Middle frontal gyrus (tissue), 1 donor: ENCODE data around the gene MFSD12.

Experiments used
- DNase-seq: peaks from one replicate; pipeline ENCODE4 v3.0.0-alpha.2; 2015; ENCODE audit warnings: low spot score; ENCODE audit errors: extremely low spot score

The MFSD12 gene

DNA sequence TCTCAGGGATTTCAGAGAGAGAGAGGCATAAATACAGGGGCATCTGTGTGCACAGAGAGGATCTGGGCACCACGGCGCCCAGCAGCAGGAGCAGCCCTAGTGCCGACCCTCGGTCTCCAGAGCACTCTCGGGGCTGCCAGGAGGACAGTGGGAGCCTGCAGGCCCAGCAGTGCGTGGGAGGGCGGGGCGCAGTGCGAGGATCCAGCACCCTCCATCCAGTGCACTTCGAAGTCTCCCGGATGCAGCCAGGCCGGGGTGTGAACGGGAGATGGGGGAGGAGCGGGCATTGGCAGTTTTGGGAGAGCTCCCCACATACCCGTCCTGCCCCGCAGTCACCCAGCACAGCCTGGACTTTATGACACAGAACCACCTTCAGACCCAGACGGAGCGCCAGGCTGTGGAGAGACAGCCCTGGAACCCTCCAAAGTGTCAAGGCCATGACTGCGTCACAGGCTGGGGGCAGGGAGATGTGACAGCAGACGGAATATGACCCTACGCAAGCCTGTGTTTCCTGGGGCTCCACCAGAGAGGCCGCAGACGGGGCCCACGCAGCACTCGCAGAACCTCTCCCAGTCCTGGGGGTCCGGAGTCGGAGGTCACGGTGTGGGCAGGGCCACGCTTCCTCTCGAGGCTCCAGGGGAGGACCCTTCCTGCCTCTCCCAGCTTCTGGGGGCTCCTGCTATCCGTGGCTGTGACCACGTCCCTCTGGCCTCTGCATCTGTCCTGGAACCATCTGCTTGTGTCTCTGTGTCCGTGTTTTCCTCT is 33.1 kb downstream of the MFSD12 start:
- DNase-seq = no peak

DNA sequence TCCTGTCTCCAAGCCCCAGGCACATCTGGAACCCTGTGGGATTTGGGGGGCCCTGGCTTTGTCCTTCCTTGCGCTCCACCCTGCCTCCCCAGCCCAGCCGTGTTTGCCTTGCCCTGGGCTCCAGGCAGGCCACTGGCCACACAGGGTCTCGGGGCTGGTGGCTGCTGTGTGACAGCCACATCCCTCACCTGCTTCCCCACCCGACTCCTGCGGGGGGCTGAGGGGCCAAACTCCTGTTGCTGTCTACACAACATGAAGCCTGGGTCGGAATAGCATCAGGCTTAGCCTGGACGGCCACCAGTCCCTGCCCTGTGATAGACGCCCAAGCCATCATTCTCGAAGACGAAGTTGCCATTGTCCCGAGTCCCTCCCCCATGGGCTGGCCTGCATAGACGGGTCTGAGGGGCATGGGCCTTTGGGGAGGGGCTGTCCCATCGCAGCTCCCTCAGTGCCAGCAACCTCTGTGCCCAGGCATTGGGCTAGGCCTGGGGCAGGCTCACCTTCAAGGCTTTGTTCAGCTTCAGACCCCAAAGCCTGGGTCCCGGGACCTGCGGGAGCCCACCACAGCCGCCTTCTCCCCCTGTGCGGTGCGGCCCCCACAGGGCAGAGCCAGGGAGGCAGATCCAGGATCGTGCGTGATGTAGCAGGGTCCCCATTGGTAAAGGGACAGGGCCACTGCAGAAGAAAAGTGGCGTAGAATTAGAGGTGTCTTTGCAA is 33.9 kb downstream of the MFSD12 start:
- DNase-seq = no peak

DNA sequence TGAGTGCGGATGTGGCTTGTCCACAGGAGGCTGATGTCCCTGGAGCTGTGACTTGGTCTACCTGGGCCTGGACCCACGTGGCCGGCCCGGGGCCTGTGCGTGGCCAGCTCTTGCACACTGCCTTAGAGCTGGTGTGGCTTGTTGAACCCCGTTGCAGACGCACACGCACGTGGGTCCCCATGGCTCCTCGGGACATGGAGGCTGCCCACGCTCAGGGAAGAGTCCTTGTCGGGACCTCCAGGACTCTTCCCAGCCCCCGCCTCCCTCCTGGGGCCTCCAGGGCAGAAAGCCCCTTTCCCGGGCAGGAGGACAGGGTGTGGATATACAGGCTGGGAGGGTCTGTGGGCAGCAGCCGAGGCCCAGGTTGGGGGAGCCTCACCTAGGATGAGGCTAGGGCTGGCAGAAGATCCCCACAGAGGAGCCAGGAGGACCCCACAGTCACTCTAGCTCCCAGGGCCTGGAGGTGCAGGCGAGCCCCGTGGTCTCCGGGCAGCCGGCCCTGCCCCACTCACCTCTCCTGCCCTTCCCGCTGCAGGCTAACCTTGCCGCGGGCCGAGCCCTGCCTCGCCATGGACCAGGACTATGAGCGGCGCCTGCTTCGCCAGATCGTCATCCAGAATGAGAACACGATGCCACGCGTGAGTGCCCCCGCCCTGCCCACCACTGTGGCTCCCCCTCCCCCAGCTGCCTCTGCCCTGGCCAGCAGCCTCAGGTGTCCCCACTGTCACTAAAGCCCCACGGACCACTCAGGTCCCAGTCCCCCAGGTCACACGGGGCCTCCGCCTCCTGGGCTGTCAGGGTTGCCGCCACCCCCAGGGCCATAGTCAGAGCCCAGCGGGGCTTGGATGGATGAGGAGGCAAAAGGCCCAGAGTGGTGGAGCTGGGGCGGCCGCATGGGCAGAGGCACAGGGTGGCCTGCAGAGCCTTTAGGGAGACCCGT is 34.7 kb downstream of the MFSD12 start:
- no peak for DNase-seq

DNA sequence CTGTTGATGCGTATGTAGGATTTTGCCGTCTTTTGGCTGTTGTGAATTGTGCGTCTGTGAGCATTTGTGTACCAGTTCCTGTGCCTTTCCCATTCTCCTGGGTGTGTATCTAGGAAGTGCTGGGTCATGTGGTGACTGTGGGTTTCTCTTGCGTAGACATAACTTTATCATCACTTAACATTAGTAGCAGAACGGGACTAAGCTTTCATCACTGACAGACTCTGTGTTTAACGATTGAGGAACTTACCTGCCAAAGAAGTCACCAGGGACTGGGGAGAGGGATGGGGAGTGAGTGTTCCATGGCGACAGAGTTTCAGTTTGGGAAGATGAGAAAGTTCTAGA is 36.3 kb downstream of the MFSD12 start:
- DNase-seq = no peak

DNA sequence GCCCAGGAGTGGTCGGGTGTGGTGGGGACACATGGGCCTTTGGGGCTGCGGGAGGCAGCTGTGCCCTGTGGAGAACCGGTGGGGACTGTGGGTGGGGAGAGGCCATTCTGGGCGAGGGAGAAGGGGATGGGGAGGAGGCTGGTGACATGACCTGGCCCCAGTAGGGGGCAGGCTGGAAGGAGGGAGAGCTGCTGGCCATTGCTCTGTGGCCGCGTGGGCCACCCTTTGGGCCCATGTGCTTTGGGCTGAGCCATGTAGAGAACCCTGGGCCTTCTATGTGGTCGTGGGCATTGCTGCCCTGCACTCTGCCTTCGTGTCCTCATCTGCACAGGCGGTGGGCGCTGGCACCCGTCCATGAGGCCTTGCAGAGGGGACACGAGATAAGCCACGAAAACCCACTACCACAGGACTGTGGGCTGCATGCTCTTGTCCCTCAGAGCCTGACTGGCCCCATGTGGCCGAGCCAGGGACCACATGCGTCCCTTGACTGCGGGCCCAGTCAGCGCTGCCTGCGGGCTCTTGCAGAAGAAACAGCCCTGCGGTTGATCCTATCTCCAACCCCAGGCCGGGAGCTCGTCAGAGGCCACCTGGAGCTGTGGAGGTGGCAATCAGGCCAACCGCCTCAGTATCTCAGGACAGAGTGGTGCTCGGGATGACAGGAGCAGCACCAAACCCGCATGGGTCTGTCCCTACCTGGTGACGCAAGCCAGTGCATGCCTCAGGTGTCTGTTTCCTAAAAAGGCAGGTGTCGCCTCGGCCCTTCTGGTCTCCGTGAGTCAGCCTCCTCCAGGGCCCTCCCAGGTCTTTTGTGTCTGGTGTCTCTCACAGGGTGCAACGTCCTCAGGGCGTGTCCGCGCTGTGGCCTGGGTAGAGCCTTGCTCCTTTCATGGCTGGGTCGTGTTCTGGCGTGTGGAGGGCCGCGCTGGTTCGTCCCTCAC is 37.0 kb downstream of the MFSD12 start:
- no peak for DNase-seq

DNA sequence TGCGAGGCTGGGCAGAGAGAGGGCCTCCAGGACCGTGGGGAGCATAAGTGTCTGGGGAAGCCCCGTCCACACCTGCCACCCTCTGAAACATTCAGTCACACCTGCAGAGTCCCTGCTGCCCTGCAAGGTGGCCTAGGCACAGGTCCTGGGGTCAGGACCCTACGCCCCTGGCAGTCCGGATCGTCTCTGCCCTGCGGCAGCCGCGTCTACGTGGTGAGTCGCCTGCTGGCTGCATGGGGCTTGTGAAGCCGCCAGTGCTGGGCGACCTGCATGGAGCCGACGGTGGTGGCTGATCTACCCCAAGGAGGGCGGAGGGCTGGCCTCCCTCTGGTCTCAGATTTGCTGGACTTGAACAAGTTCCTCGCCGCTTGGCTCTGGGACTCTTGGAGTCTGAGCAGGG is 38.3 kb downstream of the MFSD12 start:
- no peak for DNase-seq

DNA sequence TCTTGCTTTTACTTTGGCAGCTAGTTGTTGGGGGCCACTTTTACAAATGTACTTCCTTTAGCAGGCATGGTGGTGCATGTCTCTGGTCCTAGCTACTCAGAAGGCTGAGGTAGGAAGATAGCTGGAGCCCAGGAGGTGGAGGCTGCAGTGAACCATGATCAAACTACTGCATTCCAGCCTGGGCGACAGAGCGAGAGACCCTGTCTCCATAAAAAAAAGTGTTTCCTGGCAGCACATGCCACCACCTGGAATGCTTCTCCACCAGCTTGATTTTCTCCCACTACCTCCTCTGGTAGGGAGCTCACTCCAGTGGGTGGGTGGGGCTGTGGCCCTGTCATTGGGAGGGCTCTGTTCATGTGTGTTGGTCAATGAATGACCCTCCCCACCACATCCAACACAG is 38.7 kb downstream of the MFSD12 start:
- DNase-seq = no peak

DNA sequence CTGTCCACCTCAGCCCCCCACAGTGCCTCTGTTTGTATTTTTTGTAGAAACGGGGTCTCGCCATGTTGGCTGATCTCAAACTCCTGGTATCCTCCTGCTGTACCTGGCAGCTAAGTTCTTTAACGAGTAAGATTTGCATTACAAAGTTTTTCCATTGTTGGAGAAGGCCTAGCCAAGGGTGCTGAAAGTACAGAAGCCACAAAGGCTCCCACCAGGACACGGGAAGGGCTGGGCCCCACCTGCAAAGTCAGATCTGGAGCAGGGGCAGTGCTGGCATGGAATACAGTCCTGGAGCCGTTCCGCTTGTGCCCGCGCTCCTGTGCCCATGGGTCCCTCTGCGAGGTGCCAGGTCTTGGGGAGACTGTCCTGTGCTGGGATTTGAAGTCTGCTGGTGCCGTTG is 39.1 kb downstream of the MFSD12 start:
- no peak for DNase-seq

DNA sequence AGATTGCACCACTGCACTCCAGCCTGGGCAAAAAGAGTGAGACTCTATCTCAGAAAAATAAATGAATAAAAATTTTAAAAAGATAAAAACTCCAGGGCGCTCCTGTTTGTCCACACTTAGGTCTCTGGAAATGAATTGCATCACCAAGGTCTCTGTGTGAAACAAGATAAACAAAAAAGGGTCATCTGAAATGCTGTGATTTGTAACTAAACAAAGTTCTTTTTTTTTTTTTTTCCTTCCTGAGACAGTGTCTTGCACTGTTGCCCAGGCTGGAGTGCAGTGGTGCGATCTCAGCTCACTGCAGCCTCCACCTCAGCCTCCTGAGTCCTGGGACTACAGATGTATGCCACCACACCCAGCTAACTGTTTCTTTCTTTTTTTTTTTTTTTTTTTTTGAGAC is 39.7 kb downstream of the MFSD12 start:
- DNase-seq = no peak

DNA sequence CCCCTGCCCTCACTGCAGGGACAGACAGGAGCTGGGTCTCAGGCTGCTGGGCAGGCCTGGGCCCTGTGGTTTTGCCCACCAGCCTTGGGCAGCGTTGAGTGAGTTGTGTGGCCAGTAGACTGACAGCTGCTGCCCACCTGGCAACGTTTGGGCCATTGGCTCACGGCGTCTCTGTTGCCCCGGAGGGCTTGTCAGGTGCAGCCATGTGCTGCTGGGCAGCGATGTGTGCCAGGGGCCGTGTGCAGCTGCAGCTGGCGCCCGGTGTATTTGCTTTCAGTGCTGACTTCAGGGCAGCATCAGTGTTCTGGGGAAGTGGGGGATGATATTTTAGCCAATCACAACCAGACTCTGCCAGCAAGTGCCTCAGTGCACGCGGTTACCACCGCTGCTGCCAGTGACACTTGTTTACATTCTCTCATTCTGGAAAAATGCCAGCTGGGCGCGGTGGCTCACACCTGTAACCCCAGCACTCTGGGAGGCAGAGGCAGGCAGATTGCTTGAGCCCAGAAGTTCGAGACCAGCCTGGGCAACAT is 40.6 kb downstream of the MFSD12 start:
- DNase-seq = no peak

DNA sequence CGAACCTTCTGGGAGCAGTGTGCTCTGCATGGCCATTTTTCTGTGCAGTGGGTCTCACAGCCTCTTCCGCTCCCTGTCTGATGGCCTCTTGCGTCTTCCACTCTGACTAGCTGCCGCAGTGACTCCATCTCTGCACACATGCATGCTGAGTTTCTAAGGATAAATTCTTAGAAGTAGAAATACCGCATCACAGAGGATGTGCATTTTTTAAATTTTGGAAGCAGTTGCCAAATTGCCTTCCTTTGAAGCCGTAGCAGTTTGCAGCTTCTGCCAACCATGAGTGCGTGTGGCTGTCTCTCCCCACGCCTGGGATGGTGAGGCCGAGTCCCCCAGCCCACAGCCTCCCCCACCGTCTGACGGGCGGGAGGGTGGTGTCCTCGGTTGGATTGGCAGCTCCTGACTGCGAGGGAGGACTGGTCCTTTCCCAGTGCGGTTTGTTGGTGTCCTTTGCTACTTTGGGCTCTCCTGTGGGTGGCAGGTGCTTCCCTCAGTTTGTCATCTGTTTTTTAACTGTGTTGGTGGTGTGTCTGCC is 41.4 kb downstream of the MFSD12 start:
- DNase-seq = no peak

DNA sequence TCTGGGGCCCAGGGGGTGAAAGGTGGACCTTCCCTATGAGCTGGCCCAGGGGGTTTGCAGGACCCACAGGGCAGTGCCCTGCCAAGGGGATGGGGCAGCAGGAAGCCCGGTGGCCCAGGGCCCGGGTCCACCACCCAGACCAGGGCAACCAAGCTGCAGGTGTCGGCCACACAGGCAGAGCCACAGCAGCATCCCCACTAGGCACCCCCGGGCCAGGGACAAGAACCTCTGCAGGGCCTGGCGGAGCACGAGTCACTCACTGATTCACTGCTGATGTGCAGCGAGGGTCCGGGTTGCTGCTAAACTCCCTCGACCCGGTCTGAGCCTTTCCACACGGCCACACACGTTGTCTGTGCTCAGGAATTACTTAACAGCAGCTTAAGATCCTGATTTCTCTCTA is 42.5 kb downstream of the MFSD12 start:
- no peak for DNase-seq

DNA sequence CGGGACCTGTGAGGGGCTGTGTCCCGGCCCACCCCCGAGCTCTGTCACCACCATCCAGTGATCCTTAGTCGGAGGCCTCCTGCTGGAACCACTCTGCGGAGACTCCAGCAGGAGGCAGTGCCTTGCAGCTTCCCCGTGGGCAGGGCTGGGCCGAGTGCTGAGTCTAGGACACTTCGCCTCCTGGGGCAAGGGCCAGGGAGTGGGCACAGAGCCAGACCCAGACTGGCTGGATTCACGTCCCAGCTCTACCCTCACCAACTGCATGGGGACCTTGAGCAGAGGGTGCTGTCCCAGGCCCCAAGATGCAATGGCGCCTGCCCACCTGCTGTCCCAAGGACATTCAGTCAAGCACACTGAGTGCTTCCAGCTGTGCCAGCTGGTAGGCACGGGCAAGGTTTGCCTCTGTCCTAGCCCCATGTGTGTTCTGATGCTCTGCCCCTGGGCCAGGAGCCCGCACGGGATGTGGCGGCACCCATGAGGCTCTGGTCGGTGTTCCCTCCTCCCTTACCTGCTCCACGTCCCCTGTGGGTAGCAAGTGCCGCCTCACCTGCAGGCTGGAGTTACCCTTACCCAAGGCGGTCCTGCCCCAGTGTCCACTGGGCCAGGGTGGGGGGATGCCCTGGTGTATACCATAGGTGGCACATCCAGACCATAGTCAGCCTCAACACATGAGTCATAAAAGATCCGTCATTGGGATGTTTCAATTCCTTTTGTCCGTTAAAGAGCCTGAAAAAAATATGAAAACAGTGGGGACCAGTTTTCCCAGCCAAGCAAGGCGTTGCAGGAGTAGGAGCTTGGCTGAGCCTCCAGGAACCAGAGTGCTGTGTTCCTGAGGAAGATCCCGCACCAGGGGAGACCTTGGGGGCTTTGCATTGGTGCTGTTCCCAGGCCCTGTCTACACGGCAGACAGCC is 43.9 kb downstream of the MFSD12 start:
- DNase-seq = no peak

DNA sequence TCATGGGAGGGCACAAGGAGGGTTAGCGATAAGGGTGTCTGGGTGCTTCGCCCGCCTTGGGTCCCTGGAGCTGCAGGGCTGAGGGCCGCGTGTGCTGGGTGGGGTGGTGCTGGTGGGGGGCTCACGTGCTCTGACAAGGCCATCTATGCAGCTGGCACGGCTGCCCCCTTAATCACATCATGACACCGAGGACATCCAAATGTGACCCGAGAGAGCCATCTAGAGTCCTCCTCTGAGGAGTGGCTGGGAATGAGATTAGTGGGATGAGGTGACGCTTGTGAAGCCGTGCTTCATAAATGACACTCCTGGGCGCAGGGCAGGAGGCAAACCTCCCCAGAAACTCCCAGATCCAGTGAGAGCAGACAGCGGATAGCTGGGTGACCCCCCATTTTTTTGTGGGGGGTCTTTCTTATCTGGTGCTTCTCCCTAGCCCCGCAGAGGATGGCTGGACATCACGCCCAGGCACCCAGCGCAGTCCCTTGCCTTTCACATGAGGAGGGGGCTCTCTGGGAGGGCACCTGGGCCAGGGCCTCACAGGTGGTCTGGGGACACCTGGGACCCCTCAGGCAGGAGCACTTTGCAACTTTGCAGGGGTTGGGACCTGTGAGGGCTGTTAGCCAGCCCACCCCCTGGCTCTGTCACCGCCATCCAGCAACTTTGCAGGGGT is 44.7 kb downstream of the MFSD12 start:
- no peak for DNase-seq

DNA sequence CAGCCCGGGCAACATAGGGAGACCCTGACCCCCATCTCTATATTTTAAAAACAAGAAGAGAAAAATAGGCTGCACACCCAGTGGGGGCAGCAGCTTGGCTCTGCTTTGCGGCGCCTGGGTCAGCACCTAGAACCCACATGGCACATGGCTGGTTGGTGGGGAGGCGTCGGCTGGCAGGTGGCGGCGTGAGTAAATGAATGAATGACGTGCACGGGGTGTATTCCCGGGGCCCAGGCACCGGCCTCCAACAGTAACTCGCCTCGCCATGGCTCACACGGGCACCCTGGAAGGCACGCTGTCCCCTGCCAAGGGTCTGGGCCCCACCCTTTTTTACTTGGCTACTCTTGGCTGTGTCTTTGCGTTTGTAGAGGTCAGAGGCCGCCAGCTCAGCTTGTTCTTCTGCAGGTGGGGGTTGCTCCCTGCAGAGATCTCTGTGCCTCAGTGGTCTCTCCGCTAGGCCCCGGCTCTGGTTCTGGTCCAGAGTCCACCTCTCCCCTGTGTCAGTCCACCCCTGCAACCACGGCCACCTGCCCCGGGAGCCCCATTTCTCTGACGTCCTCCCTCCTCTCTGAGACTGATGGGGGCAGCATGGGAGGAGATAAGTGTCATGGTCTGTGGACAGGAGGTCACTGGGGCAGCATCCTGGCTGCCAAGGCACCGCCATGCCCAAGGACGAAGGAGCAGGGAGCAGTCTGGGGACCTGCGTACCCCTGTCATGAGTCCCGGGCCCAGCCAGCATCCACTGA is 45.7 kb downstream of the MFSD12 start:
- DNase-seq = no peak

DNA sequence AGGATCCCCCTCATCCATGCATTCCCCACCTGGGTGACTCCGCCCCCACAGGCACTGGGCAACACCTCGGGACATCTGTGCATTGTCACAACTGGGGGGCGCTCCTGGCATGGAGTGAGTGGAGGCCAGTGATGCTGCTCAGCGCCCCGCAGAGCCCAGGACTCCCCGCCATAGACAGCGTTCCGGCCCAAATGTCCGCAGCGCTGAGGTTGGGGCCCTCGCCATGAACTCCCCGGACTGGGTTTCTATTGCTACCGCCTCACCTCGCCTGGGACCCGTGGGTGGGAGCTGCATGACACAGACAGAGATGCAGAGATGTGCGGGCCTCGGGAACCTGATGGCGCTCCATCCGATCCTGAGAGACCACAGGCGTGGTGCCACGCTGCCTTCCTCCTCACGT is 46.7 kb downstream of the MFSD12 start:
- DNase-seq = no peak

DNA sequence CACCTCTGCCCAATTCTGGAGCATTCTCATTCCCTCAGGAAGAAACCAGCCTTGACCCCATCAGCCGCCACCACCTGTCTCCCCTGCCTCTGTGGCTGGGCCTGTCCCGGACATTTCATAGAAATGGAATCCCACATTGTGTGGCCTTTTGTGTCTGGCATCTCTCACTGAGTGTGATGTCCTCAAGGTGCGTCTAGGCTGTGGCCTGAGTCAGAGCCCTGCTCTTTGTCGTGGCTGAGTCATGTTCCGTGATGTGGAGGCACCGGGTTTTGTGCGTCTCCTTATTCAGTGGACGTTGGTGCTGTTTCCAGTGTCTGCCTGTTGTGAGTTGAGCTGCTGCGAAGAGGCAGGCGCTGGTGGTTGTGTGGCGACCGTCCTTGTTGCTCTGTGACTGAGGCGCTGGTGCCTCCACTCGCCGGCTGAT is 47.8 kb downstream of the MFSD12 start:
- DNase-seq = no peak
